Neural cell (in vitro differentiated cells): ENCODE measurements around the gene KRTDAP.

Experiments used
- EP300 ChIP-seq: fragments of 450-650 bp; conservative IDR thresholded peaks from 2 replicates; pipeline ENCODE4 v1.6.1; 2014; ENCODE audit warnings: antibody characterized with exemption, mild to moderate bottlenecking, moderate library complexity; ENCODE audit not compliant: poor library complexity, severe bottlenecking
- EZH2 ChIP-seq: fragments of 200-600, 300-800 bp; shearing (Covaris generic), sonication (generic); IDR thresholded peaks from 2 replicates; pipeline ENCODE4 v1.6.1; 2014; ENCODE audit warnings: antibody characterized with exemption, low read length, borderline replicate concordance, mild to moderate bottlenecking; ENCODE audit not compliant: insufficient read depth, poor library complexity, severe bottlenecking
- POLR2AphosphoS5 ChIP-seq: IDR thresholded peaks from 2 replicates; pipeline ENCODE4 v1.6.1; 2012
- RAD21 ChIP-seq: fragments of 450-650 bp; conservative IDR thresholded peaks from 2 replicates; pipeline ENCODE4 v1.6.1; 2014; ENCODE audit warnings: antibody characterized with exemption, mild to moderate bottlenecking, moderate library complexity
- SMC3 ChIP-seq: fragments of 450-650 bp; conservative IDR thresholded peaks from 2 replicates; pipeline ENCODE4 v1.6.1; 2014; ENCODE audit warnings: antibody characterized with exemption, mild to moderate bottlenecking, moderate library complexity; ENCODE audit not compliant: poor library complexity
- TAF1 ChIP-seq: IDR thresholded peaks from 2 replicates; pipeline ENCODE4 v1.6.1; 2012; ENCODE audit warnings: low read depth
- TF ChIP-seq, protein P1 (sequence below): fragments of 450-650 bp; IDR thresholded peaks from 2 replicates; pipeline ENCODE4 v1.5.1; 2014; ENCODE audit warnings: antibody characterized with exemption, mild to moderate bottlenecking, moderate library complexity; ENCODE audit not compliant: poor library complexity, severe bottlenecking
- TF ChIP-seq, protein P2 (sequence below): IDR thresholded peaks from 2 replicates; pipeline ENCODE4 v1.6.1; 2012; ENCODE audit warnings: borderline replicate concordance

DNA sequence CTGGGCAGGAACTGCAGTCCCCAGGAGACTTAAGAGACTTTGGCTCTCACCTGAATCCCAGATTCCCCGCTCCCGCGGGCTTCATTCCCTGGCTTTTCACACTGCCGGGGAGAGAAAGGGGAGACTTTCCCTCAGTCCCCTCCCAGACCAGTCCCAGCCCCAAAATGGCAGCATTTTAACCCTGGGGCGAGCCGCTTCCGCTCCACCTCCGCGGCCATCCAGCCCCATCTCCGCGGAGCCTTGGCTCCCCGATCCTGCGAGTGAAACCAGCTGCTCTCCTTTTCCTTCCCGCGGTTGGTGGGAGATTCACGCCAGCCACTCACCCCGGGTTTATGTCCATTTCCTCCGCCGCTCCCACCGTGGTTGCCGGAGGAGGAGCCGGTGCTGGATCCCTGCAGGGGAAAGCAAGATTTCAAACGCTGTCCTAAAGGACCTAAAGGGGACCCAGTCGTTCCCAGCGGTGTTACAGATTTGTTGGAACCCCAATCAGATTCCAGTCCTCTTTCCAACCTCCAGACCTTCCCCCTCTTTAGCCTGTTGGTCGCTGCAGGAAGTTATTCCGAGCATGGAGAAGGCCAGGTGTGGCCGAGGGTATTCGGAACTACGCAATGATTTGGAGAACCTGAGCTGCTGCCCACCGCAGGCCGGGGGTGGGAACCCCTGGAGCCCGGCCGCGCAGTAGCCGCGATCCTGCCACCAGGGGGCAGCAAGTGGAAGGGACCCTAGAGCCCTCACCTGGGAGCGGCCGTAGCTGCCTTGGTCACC lies 19.8 kb upstream of the KRTDAP start:
- TF ChIP-seq, protein P1, sequence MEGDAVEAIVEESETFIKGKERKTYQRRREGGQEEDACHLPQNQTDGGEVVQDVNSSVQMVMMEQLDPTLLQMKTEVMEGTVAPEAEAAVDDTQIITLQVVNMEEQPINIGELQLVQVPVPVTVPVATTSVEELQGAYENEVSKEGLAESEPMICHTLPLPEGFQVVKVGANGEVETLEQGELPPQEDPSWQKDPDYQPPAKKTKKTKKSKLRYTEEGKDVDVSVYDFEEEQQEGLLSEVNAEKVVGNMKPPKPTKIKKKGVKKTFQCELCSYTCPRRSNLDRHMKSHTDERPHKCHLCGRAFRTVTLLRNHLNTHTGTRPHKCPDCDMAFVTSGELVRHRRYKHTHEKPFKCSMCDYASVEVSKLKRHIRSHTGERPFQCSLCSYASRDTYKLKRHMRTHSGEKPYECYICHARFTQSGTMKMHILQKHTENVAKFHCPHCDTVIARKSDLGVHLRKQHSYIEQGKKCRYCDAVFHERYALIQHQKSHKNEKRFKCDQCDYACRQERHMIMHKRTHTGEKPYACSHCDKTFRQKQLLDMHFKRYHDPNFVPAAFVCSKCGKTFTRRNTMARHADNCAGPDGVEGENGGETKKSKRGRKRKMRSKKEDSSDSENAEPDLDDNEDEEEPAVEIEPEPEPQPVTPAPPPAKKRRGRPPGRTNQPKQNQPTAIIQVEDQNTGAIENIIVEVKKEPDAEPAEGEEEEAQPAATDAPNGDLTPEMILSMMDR: peak; percentile 76
- peak; percentile 68 for TF ChIP-seq SMC3
- no peak for TF ChIP-seq POLR2AphosphoS5
- no peak for TF ChIP-seq EP300
- no peak for TF ChIP-seq TAF1
- TF ChIP-seq EZH2: no peak
- TF ChIP-seq, protein P2, sequence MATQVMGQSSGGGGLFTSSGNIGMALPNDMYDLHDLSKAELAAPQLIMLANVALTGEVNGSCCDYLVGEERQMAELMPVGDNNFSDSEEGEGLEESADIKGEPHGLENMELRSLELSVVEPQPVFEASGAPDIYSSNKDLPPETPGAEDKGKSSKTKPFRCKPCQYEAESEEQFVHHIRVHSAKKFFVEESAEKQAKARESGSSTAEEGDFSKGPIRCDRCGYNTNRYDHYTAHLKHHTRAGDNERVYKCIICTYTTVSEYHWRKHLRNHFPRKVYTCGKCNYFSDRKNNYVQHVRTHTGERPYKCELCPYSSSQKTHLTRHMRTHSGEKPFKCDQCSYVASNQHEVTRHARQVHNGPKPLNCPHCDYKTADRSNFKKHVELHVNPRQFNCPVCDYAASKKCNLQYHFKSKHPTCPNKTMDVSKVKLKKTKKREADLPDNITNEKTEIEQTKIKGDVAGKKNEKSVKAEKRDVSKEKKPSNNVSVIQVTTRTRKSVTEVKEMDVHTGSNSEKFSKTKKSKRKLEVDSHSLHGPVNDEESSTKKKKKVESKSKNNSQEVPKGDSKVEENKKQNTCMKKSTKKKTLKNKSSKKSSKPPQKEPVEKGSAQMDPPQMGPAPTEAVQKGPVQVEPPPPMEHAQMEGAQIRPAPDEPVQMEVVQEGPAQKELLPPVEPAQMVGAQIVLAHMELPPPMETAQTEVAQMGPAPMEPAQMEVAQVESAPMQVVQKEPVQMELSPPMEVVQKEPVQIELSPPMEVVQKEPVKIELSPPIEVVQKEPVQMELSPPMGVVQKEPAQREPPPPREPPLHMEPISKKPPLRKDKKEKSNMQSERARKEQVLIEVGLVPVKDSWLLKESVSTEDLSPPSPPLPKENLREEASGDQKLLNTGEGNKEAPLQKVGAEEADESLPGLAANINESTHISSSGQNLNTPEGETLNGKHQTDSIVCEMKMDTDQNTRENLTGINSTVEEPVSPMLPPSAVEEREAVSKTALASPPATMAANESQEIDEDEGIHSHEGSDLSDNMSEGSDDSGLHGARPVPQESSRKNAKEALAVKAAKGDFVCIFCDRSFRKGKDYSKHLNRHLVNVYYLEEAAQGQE: no peak
- peak; percentile 48 for TF ChIP-seq RAD21
